ENCODE measurements around the gene NUDC. TPM values are rescaled to one million over a fixed set of nuclear protein-coding genes. Genes with fewer than 3 reads are reported as not detected.

NUDC gene
- total RNA-seq, 1 experiment from 2014 or later, result 118 TPM

DNA sequence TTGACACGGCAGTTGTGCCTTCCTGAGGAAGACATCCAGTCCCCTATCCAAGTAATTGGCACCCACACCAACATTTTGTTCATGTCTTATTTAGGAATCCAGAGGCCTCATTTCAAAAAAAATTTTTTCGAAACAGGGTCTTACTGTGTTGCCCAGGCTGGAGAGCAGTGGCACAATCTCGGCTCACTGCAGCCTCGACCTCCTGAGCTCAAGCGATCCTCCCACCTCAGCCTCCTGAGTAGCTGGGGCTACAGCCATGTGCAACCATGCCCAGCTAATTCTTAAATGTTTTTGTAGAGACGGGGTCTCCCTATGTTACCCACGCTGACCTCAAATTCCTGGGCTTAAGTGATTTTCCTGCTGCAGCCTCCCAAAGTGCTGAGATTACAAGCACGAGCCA, 62.7 kb downstream of the NUDC start:
- Histone ChIP-seq H2BK120ac (ENCODE audit: low read depth, low read length, poor library complexity, severe bottlenecking) (no peak overlapping the region), H3K14ac (ENCODE audit: insufficient read depth, low read length) (no peak overlapping the region), H2BK5ac (ENCODE audit: insufficient read length, low read length) (no peak overlapping the region), H3K27ac (ENCODE audit: insufficient read length, low read depth, low read length) (no peak overlapping the region), H2AK5ac (ENCODE audit: insufficient read length, low read length) (no peak overlapping the region), H4K8ac (replicated peaks; ENCODE audit: insufficient read length, low read depth, low read length) (no peak overlapping the region), H2BK15ac (ENCODE audit: low read depth, low read length) (no peak overlapping the region), H3K23ac (ENCODE audit: insufficient read length, low read depth, low read length) (no peak overlapping the region), H3T11ph (ENCODE audit: low read length) (no peak overlapping the region), H3K79me2 (ENCODE audit: insufficient read depth, low read length) (no peaks in the 10 kb centered on the region), H4K5ac (ENCODE audit: insufficient read length, low read depth, low read length) (no peak overlapping the region), H3K56ac (ENCODE audit: insufficient read length, low read depth, low read length) (no peak overlapping the region), H2BK12ac (ENCODE audit: insufficient read length, low read depth, low read length) (no peak overlapping the region), H3K4me1 (ENCODE audit: insufficient read depth, low read length) (no peaks in the 10 kb centered on the region), H4K20me1 (ENCODE audit: control insufficient read depth, insufficient read depth, insufficient read length) (no peaks in the 10 kb centered on the region), H3K23me2 (ENCODE audit: insufficient read length, low read depth, low read length, poor library complexity, severe bottlenecking) (no peaks in the 10 kb centered on the region), H3K4me2 (ENCODE audit: insufficient read depth, insufficient read length, low read length) (no peak overlapping the region), H2AFZ (ENCODE audit: low read length) (no peak overlapping the region), H3K4ac (ENCODE audit: low read depth, low read length) (no peak overlapping the region), H3K9ac (ENCODE audit: extremely low read depth, insufficient read length, low read length) (no peak overlapping the region), H3K79me1 (ENCODE audit: insufficient read depth, low read depth, low read length, poor library complexity, severe bottlenecking) (peaks cover 3% of the 10 kb centered on the region), H3K27me3 (ENCODE audit: insufficient read depth, low read length) (no peaks in the 10 kb centered on the region), H3K18ac (ENCODE audit: insufficient read length, low read depth, low read length) (no peak overlapping the region), H3K9me3 (ENCODE audit: control insufficient read depth, low read depth, low read length) (no peaks in the 10 kb centered on the region), H2BK20ac (ENCODE audit: low read depth, low read length, poor library complexity, severe bottlenecking) (no peak overlapping the region), H4K91ac (ENCODE audit: insufficient read length, low read depth, low read length) (no peak overlapping the region)
- H3K4me1 Mint-ChIP-seq, result 0 out of 4 replicates have a peak, but pooled peaks cover 0 to 3% of the 10 kb centered on the region in 2 experiments
- TF ChIP-seq, protein P1, sequence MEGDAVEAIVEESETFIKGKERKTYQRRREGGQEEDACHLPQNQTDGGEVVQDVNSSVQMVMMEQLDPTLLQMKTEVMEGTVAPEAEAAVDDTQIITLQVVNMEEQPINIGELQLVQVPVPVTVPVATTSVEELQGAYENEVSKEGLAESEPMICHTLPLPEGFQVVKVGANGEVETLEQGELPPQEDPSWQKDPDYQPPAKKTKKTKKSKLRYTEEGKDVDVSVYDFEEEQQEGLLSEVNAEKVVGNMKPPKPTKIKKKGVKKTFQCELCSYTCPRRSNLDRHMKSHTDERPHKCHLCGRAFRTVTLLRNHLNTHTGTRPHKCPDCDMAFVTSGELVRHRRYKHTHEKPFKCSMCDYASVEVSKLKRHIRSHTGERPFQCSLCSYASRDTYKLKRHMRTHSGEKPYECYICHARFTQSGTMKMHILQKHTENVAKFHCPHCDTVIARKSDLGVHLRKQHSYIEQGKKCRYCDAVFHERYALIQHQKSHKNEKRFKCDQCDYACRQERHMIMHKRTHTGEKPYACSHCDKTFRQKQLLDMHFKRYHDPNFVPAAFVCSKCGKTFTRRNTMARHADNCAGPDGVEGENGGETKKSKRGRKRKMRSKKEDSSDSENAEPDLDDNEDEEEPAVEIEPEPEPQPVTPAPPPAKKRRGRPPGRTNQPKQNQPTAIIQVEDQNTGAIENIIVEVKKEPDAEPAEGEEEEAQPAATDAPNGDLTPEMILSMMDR (conservative IDR thresholded peaks at IDR 0.05), result no peak
- DNase-seq, result no peak
- H3K36me3 Mint-ChIP-seq (ENCODE audit: insufficient read depth in 1 of 3, low read depth in 3 of 3), result no peaks in the 10 kb centered on the region
- WGBS (ENCODE audit: extremely low coverage, insufficient read length, low lambda C conversion rate), result no CpG with 5 or more reads among the region's 8 CpGs
- H3K27ac Mint-ChIP-seq, result no peak overlapping the region
- no peak overlapping the region for H3K4me3 Mint-ChIP-seq
- no peaks in the 10 kb centered on the region for H3K9me3 Mint-ChIP-seq
- peaks cover 10% of the 10 kb centered on the region for H3K27me3 Mint-ChIP-seq (ENCODE audit: low read depth)
